ENCODE data around the gene UGT2A1.

DNA sequence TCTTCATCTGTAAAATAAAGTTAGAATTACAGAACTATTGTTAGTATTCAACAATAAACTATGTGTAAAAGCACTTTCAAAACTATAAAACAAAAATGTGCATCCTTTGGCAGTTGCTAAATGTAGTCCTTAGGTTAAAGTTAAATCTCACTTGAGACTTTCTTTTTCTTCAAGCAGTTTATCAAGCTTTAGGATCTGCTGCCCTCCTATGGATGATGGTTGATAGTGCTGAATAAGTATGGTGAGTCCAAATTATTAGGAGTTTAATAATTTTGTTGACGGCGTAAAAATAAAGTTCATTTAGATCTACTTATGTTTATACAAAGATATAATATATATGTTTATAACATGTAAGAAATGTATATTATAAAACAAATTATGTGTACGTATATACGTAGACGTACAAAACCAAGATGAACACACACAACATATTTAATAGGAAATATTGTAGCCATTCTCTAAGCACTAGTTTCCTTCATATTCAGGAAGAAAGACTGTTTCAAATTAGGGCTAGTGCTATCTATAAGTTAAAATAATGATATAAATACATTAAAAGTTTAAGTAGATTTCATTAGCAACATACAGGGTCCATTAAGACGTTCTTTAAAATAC is 35.9 kb downstream of the UGT2A1 start:
- no peak for TF ChIP-seq POLR2A (IDR thresholded peaks at IDR 0.05)
- TF ChIP-seq, protein P1, sequence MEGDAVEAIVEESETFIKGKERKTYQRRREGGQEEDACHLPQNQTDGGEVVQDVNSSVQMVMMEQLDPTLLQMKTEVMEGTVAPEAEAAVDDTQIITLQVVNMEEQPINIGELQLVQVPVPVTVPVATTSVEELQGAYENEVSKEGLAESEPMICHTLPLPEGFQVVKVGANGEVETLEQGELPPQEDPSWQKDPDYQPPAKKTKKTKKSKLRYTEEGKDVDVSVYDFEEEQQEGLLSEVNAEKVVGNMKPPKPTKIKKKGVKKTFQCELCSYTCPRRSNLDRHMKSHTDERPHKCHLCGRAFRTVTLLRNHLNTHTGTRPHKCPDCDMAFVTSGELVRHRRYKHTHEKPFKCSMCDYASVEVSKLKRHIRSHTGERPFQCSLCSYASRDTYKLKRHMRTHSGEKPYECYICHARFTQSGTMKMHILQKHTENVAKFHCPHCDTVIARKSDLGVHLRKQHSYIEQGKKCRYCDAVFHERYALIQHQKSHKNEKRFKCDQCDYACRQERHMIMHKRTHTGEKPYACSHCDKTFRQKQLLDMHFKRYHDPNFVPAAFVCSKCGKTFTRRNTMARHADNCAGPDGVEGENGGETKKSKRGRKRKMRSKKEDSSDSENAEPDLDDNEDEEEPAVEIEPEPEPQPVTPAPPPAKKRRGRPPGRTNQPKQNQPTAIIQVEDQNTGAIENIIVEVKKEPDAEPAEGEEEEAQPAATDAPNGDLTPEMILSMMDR (IDR thresholded peaks at IDR 0.05) = no peak
- TF ChIP-seq POLR2AphosphoS5 (IDR thresholded peaks at IDR 0.05; ENCODE audit: insufficient read depth in 1 of 2, low read depth in 1 of 2) = no peak
